CD4-positive, alpha-beta T cell treated with Interleukin-12 subunit alpha and Interleukin-12 subunit beta, for 1 hour (primary cell): ENCODE results near the gene SRGAP3.

Experiments used
- DNase-seq: peaks from one replicate; pipeline ENCODE4 v3.0.0-alpha.2; 2020

The SRGAP3 gene

GRCh38 chr3:9223672-9224071 is 25.8 kb downstream of the SRGAP3 start:
- DNase-seq = no peak

DNA sequence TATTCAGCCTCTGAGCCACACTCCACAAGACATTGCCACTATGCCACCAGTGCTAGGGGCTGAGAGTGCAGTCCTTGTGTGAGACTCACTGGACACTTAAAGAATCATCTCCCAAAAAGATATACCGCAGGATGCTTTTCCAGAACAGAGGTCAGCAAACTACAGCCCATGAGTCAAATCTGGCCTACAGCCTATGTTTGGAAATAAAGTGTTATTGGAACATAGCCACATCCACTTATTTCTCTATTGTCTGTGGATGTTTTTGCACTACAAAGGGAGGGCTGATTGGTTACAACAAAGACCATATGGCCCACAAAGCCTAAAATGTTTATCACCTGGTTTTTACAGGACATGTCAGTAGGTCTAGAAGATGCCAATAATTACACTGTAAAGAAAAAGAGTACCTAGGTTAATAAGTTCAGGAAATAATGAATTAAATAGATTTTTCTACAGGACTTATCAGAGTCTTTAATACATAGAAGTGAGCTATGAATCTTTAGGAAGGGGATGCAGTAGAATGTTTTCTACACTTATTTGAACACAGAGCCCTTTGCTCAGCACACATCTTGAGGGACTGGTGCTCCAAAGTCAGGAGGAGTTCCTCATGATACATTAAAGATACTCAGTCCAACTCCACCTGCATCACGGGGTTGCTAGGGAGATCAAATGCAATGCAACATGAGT is 26.3 kb downstream of the SRGAP3 start:
- no peak for DNase-seq

GRCh38 chr3:9222049-9222448 is 27.4 kb downstream of the SRGAP3 start:
- no peak for DNase-seq

DNA sequence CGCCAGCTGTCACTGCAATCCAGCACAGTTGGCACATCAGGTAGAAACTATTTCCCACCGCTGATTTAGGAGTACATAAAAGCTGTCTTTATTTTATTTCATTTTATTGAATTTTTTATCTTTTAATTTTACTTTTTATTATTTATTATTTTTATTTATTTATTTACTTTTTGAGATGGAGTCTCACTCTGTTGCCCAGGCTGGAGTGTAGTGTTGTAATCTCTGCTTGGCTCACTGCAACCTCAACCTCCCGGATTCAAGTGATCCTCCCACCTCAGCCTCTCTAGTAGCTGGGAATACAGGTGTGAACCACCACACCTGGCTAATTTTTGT is 31.0 kb downstream of the SRGAP3 start:
- DNase-seq = no peak

DNA sequence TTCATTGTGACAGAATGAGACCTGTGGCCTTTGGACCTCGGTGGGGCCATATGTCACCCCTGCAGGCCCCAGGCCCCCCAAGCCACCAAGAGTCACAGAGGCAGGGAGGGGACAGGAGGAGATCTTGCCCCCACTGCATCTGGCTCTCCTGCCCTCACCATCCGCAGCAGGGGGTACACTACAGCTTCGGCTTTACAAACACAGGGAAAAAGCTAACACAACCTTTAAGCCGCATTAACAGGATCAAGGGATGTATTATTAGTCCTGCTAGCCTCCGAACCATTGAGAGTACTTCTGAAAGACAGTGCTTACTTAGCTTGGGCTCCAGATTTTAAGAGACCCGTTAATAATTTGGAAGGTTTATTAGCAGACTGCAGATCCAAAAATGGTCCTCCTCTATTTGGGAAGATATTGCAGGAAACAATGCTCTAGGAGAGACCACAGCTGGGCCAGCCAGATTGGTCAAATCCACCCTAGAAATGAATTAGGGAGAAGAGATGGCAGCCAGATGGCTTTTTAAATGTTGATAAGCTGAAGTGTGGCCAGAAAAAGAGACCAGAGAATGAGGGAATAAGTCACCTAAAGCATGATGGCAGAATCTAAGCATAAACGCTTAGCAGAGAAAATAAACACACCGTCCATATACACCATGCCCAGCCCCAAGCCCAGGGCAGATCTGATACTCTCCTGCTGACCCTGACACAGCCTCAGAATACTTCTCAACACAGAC is 31.5 kb downstream of the SRGAP3 start:
- no peak for DNase-seq

DNA sequence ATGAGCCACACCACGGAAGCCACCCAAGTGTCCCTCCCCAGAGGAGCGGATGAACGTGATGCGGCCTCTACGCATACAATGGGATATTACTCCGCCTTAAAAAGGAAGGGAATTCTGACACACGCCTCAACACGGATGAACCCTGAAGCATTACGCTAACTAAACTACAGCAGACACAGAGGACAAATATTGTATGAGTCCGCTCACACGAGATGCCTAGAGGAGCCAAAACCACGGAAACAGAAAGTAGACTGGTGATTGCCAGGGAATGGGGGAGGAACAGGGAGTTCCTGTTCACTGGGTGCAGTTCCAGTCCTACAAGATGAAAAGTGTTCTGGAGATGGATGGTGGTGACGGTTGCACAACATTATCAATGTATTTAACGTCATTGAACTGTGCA is 32.7 kb downstream of the SRGAP3 start:
- no peak for DNase-seq

DNA sequence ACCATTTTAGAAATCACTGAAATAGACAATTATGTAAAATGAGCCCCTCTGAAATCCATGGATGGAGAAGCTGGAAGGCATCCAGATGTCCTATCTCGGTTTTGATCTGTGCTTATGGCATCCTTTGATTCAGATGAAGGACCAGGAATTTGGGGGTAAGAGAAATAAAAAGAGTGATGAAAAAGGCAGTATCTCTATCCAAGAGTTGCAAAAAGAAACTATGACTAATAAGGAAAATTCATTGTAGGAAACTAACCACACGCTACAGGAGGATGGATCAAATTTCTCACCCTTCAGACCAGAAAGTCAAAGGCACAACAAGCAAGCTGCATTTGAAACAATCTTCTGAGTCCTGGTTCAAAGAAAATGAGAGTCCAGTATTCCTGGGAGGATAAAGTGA is 34.8 kb downstream of the SRGAP3 start:
- no peak for DNase-seq

GRCh38 chr3:9214185-9214584 is 35.3 kb downstream of the SRGAP3 start:
- DNase-seq = no peak

GRCh38 chr3:9213019-9213634 is 36.3 kb downstream of the SRGAP3 start:
- no peak for DNase-seq

DNA sequence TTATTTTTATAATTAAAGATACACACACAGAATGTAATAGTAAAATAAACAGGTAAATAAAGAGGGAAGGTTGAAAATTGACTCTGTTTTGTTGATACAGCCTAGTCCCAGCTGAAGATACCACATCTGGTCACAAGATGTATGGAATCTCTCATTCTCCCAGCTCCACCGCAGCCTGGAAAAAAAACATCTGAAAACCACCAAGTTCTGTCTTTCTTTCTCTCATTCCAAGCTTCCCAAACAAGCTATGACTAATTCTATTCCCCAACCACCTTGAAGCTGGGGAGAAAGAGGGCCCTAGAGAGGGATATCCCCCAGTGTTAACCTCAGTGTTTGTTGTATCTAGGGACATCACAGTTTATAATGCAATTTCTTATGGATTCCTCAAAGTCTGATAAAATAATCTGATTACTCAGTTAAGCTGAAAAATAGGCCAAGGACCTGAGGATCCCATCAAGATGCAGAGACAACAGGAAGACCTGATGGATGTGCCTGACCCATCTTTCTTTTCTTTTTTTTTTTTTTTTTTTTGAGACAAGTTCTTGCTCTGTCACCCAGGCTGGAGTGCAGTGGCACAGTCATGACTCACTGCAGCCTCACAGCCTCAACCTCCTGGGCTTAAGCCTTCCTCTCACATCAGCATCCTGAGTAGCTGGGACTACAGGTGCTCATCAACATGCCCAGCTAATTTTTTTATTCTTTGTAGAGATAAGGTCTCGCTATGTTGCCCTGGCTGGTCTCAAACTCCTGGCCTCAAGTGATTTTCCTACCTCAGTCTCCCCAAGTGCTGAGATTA is 38.1 kb downstream of the SRGAP3 start:
- DNase-seq = no peak

DNA sequence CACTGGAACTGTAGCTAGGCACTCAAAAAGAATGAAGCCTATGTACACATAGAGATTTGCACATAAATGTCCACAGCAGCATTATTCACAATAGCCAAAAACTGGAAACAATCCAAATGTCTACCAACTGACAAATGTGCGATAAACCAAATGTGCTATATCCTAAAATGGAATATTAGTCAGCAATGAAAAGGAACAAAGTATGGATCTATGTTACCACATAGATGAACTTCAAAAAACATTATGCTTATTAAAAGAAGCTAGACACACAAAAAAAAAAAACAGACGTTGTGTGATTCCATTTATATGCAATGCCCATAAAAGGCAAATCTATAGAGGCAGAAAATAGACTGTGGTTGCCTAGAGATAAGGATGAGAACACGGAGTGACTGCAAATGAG is 39.7 kb downstream of the SRGAP3 start:
- no peak for DNase-seq

GRCh38 chr3:9208605-9209152 is 40.8 kb downstream of the SRGAP3 start:
- no peak for DNase-seq

- DNase-seq = no peak
Measured at GRCh38 chr3:9207116-9207763, 42.2 kb downstream of the SRGAP3 start.

DNA sequence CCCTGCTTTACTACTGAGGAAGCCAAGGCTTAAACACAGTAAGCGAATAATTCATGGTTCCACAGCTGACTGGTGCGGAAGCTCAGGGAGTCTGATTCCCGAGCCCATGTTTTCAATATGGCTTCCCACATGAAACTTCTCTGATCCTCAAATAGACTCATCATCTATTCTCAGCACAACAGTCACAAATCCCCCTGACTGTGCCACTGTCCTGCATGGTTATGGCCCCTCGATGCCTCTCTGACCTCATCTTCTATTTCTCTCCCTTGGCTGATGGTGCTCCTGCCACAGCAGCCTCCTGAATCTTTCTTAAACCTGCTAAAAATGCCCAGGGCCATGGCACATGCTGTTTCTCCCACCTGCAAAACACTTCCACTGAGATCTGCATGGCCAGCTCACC is 43.2 kb downstream of the SRGAP3 start:
- DNase-seq = no peak

GRCh38 chr3:9205345-9206143 is 43.9 kb downstream of the SRGAP3 start:
- DNase-seq = no peak

DNA sequence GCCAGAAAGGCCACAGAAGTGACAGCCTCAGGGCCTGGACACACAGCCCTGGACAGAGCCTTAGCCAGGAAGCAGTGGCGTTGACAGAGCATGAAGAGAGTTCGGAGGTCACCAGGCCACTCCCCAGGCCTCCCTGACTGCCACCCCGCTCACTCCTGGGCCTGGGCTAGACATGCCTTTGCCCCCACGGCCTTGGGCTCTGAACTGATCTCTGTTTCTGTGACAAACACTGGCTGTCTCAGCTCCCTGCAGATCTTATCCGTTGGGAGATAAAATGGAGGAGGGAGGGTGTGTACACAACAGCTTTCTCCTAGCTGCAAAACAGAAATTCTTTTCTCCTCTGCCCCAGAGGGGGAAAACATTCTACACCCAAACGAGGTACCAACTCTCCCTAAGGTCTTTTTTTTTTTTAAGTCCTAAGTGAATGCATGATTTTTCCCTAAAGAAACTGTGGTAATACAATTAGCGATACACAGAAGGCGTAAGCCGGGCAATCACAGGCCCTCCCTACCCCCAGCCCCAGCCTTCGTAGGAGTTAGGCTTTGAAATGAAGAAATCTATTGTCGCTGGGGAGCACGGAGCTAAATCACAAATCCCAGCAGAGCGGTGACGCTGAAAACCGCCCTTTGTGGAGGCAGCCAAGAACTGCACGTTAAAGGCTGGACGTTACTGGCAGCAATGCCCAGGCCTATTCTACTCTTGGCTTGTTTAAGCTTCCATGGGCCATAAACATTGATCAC is 45.0 kb downstream of the SRGAP3 start:
- no peak for DNase-seq

DNA sequence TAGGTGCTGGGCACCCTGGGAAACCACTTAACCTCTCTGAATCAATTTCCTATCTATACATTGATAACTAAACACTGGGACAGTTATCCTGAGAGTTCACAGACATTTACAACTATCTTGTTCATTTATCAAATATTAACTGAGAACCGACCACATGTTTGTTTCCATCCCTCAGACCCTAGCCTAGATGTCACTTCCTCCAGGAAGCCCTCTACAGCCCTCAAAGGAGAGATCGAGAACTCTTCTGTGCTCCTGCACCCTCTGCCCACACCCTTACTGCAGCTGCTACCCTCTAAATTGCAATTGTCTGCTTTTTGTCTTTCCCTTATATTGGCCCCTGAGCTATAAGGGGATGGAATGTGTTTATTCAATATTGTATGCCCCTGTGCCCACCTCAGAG is 46.1 kb downstream of the SRGAP3 start:
- no peak for DNase-seq

DNA sequence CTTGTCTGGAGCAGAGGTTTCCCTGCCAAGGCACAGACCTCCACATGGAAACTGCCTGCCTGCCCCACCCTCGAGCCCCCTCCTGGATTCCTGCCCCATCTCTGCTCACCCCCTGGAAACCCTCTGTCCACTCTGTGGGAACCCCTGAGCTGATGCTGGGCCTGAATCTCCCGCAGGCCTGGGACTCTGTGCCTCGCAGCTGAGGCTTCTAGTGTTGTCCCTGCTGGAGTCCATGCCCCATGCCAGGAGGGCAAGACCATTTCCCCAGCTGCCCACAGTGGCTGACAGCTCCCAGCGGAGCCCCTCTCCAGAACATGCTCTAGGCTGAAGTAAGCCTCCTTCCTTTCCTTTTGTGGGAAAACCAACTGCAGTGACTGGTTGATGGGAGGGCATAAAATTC is 46.9 kb downstream of the SRGAP3 start:
- no peak for DNase-seq

GRCh38 chr3:9201955-9202354 is 47.5 kb downstream of the SRGAP3 start:
- DNase-seq = no peak

GRCh38 chr3:9201266-9201665 is 48.2 kb downstream of the SRGAP3 start:
- DNase-seq = no peak

DNA sequence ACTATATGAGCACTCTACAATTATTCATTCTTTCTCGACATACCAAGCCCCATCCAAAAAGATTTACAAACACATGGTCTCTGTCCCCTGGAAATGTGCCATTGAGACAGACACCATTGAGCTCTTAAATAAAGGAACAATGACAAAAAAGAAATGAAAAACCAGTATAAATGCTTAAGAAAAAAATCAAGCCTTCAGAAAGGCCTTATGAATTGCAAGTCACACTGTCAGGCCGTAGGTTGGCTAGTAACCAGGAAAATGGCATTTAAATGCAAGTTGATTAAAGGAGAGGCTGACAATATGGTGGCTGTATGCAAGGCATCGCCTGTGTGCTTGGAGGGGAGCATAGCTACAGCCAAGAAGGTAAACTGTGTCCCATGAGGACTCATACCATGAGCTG is 49.7 kb downstream of the SRGAP3 start:
- DNase-seq = no peak
